ENCODE measurements around the gene GRID1.
A peak's percentile ranks its signal among the peaks of the same experiment; 100 is the strongest.

Gene GRID1

GRCh38 chr10:86262688-86263181 lies 103.9 kb downstream of the GRID1 start:
- DNase-seq, result no peak

GRCh38 chr10:86261941-86262687 lies 104.5 kb downstream of the GRID1 start:
- no peak for DNase-seq

GRCh38 chr10:86261470-86261869 lies 105.1 kb downstream of the GRID1 start:
- no peak for DNase-seq

- no peak for DNase-seq
These were observed 106.0 kb downstream of the GRID1 start for GRCh38 chr10:86260564-86260963.

GRCh38 chr10:86259901-86260562 lies 106.6 kb downstream of the GRID1 start:
- DNase-seq, result no peak

- no peak for DNase-seq
These were observed 107.7 kb downstream of the GRID1 start for GRCh38 chr10:86258941-86259340.

GRCh38 chr10:86258499-86258898 lies 108.1 kb downstream of the GRID1 start:
- no peak for DNase-seq

- DNase-seq, result peak; percentile 26
These were observed 108.9 kb downstream of the GRID1 start for GRCh38 chr10:86257683-86258082.

- no peak for DNase-seq
These were observed 109.8 kb downstream of the GRID1 start for GRCh38 chr10:86256690-86257315.

GRCh38 chr10:86255405-86256251 lies 111.0 kb downstream of the GRID1 start:
- DNase-seq, result no peak

GRCh38 chr10:86254526-86255174 lies 111.9 kb downstream of the GRID1 start:
- no peak for DNase-seq

GRCh38 chr10:86254081-86254480 lies 112.5 kb downstream of the GRID1 start:
- no peak for DNase-seq

GRCh38 chr10:86253091-86254072 lies 113.2 kb downstream of the GRID1 start:
- DNase-seq, result no peak

GRCh38 chr10:86252556-86252955 lies 114.0 kb downstream of the GRID1 start:
- no peak for DNase-seq

- no peak for DNase-seq
These were observed 114.5 kb downstream of the GRID1 start for GRCh38 chr10:86252079-86252478.

- no peak for DNase-seq
These were observed 115.2 kb downstream of the GRID1 start for GRCh38 chr10:86251426-86251825.

- DNase-seq, result no peak
These were observed 116.2 kb downstream of the GRID1 start for GRCh38 chr10:86250399-86250798.

GRCh38 chr10:86249794-86250193 lies 116.8 kb downstream of the GRID1 start:
- no peak for DNase-seq

GRCh38 chr10:86248062-86248461 lies 118.5 kb downstream of the GRID1 start:
- DNase-seq, result no peak

GRCh38 chr10:86247588-86247987 lies 119.0 kb downstream of the GRID1 start:
- DNase-seq, result no peak

GRCh38 chr10:86247073-86247472 lies 119.5 kb downstream of the GRID1 start:
- DNase-seq, result no peak

All from NCI-H524 treated with DMSO at 0.1 percent for 48 hours (cell line).